C4-2B (cell line): ENCODE measurements around the gene AGAP1.

ENCODE experiments used
- CTCF ChIP-seq: fragments of 450-650 bp; conservative IDR thresholded peaks from 2 replicates; pipeline ENCODE4 v1.5.1; 2017; ENCODE audit warnings: mild to moderate bottlenecking
- ZFX ChIP-seq: fragments of 450-650 bp; IDR thresholded peaks from 2 replicates; pipeline ENCODE4 v1.6.1; 2017

- TF ChIP-seq CTCF (no peak), ZFX (no peak)
These were observed 101.1 kb downstream of the AGAP1 start for GRCh38 chr2:235594964-235595363.
